ENCODE data around the gene LACRT. TPM values are rescaled to one million over a fixed set of nuclear protein-coding genes. Genes with fewer than 3 reads are reported as not detected.

LACRT gene
- total and polyA plus RNA-seq, 9 of the 15 experiments (the other 6 are each of a cell fraction or from before 2014, with no cell fraction given), result not detected

DNA sequence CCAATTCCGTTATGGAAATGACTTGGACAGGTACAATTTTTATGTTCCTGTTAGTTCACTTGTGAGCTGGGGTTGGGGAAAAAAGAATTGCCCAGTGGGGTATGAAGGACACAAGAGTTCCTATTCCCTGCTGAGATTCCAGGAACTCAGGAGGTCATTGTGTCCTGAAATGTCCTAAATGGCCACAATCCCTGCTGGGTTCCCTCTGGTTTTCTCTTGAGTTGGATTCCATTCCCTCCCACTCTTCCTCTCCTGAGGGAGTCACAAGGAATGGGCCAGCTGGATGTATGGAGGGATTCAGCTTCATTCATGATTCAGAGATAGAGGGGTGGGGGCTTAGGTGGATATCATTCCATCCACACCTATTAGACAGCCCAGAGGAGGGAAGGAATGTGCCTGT is 48.0 kb upstream of the LACRT start (continued):
- no peak for TF ChIP-seq SAP30 (IDR thresholded peaks at IDR 0.05; ENCODE audit: borderline replicate concordance, insufficient read depth, low read depth, low read length, poor library complexity, severe bottlenecking)
- no peak for TF ChIP-seq ZNF57 (CRISPR knock-in tag; IDR thresholded peaks at IDR 0.05)
- TF ChIP-seq SIRT6 (IDR thresholded peaks at IDR 0.05; ENCODE audit: low read depth, low read length), result no peak
- TF ChIP-seq ZNF274 (IDR thresholded peaks at IDR 0.05; ENCODE audit: borderline replicate concordance, low read depth, low read length), result no peak
- no peak for TF ChIP-seq CTBP1 (IDR thresholded peaks at IDR 0.05; ENCODE audit: borderline replicate concordance)
- TF ChIP-seq ZNF77 (CRISPR knock-in tag; IDR thresholded peaks at IDR 0.05), result no peak
- TF ChIP-seq ZNF324 (CRISPR knock-in tag; IDR thresholded peaks at IDR 0.05), result no peak

DNA sequence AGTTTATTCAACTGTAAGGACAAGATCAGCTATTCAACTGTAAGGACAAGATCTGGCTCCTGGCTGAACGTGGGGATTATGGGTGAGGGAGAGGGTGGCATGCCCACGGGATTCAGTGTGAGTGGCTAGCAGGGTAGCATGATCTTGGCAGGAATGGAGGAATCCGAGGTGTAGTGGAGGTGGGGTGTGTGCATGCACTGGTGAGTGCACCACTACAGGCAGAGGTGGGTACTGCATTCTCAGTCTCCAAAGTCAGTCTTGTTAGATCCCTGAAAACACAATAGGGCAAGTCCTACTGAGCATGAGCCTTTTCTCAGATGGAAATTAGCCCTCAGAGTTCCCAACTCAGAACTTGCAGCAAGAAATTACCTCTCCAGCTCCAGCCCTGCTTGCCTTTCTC is 45.7 kb upstream of the LACRT start:
- no peak overlapping the region for H3K9ac ChIP-seq (ENCODE audit: insufficient read depth in 1 of 2, low read depth in 2 of 2, low read length in 2 of 2)
- no peaks in the 10 kb centered on the region for H3K36me3 ChIP-seq (ENCODE audit: control insufficient read depth, insufficient read depth, low read length)
- WGBS (ENCODE audit: insufficient coverage, low coverage, missing lambda C conversion rate), result 0% methylated on average over 3 of the region's 3 CpGs
- ChIA-PET CTCF (ENCODE audit: low intra/inter-chr PET ratio) (interaction anchor here (0.5 kb wide), 1 partner anchor 42 kb away, joined by 3 read pairs; no protein-coding TSS in a partner anchor), POLR2A (no interaction called here)
- no peak overlapping the region for H3K4me2 ChIP-seq (ENCODE audit: insufficient read depth, low read length)
- no peaks in the 10 kb centered on the region for H4K20me1 ChIP-seq (replicated peaks; ENCODE audit: control insufficient read depth, insufficient read depth, low read length)
- H3K4me1 ChIP-seq (replicated peaks in 1 of 2; ENCODE audit: control insufficient read depth in 2 of 2, insufficient read depth in 2 of 2, low read length in 2 of 2), result no peaks in the 10 kb centered on the region
- H2AFZ ChIP-seq (ENCODE audit: low read depth, low read length), result no peak overlapping the region
- FAIRE-seq (peak; percentile 81), ATAC-seq (peak; percentile 96), DNase-seq (ENCODE audit: extremely low read depth in 1 of 4, low spot score in 3 of 4) (peak; percentile 43 to 60 (median 55))
- H3K4me3 ChIP-seq, result no peak overlapping the region
- BruUV-seq (replicated peaks), result no TSS peak
- TF ChIP-seq CTCF (IDR thresholded peaks at IDR 0.05 in 2 of 3, conservative IDR thresholded peaks at IDR 0.05 in 1 of 3; ENCODE audit: insufficient read depth in 2 of 3, low read depth in 1 of 3, low read length in 3 of 3) (peak; percentile 48 to 70 (median 53); a peak in 5 of 6 replicates), HCFC1 (IDR thresholded peaks at IDR 0.05; ENCODE audit: low read depth, low read length) (no peak)
- no peaks in the 10 kb centered on the region for H3K9me3 ChIP-seq (replicated peaks; ENCODE audit: control insufficient read depth, insufficient read depth, low read depth, low read length)
- 0 out of 5 replicates have a peak, but pooled peaks cover 2 to 5% of the 10 kb centered on the region in 2 experiments for H3K27me3 ChIP-seq (ENCODE audit: control insufficient read depth in 2 of 2, insufficient read depth in 2 of 2, low read length in 2 of 2)
- H3K9me1 ChIP-seq (ENCODE audit: control insufficient read depth, insufficient read depth, low read length), result no peaks in the 10 kb centered on the region
- no peaks in the 10 kb centered on the region for H3K79me2 ChIP-seq (ENCODE audit: control insufficient read depth, insufficient read depth, low read length)
- intact Hi-C loops (cut with micrococcal nuclease) (no loop called here), in situ Hi-C loops (cut with MboI) (no loop called here)
- no peak overlapping the region for H3K27ac ChIP-seq (ENCODE audit: extremely low read depth, low read depth, low read length)

Measured in K562 (cell line).